OCI-LY7 (cell line): ENCODE data around the gene DPP8.

Experiments
- EZH2phosphoT487 ChIP-seq: fragments of 200-600 bp; sonication (generic); IDR thresholded peaks from 2 replicates; pipeline ENCODE4 v1.6.1; 2018; ENCODE audit warnings: low read depth, borderline replicate concordance, mild to moderate bottlenecking, mixed run types, antibody characterized with exemption, low read length, moderate library complexity, mixed read lengths
- TF ChIP-seq, protein P1 (sequence below): fragments of 200-600 bp; sonication (generic); conservative IDR thresholded peaks from 2 replicates; pipeline ENCODE4 v1.5.1; 2014; ENCODE audit warnings: mild to moderate bottlenecking, antibody characterized with exemption, low read length, moderate library complexity, mixed read lengths

DNA sequence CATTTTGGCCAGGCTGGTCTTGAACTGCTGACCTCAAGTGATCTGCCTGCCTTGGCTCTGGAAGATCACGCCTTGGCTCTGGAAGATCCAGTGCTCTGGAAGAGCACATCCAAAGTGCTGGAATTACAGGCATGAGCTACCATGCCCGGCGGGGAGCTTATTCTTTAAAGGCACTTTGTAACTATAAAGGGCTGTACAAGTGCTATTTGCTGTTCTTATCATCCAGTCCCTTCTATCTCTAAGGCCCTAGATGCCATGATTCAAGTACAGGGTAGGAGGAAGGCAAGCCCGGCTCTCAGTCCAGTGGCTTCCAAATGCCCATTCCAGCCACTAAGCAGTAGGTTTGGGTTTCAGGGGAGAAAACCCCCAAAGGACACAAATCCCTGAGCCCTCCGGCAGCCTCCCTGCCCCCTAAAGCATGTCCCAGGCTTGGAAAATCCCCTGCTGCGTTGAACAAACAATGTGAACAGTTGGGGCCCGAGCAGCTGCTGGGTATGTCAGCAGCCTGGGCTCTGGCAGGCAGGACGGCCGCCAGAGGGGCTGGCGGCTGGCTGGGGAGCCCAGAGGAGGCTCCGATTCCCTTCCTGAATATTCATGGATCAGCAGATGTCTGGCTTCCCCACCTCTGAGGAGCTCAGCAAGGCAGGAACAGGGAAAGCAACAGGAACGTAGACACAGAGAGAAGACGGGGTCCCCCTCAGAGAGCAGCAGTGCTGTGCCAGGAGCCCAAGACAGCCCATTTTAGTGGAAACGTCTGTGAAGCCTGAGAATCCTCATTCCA is 102.5 kb downstream of the DPP8 start:
- TF ChIP-seq, protein P1, sequence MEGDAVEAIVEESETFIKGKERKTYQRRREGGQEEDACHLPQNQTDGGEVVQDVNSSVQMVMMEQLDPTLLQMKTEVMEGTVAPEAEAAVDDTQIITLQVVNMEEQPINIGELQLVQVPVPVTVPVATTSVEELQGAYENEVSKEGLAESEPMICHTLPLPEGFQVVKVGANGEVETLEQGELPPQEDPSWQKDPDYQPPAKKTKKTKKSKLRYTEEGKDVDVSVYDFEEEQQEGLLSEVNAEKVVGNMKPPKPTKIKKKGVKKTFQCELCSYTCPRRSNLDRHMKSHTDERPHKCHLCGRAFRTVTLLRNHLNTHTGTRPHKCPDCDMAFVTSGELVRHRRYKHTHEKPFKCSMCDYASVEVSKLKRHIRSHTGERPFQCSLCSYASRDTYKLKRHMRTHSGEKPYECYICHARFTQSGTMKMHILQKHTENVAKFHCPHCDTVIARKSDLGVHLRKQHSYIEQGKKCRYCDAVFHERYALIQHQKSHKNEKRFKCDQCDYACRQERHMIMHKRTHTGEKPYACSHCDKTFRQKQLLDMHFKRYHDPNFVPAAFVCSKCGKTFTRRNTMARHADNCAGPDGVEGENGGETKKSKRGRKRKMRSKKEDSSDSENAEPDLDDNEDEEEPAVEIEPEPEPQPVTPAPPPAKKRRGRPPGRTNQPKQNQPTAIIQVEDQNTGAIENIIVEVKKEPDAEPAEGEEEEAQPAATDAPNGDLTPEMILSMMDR: no peak
- TF ChIP-seq EZH2phosphoT487: no peak
